ENCODE measurements around the gene GPX4.

The GPX4 gene

DNA sequence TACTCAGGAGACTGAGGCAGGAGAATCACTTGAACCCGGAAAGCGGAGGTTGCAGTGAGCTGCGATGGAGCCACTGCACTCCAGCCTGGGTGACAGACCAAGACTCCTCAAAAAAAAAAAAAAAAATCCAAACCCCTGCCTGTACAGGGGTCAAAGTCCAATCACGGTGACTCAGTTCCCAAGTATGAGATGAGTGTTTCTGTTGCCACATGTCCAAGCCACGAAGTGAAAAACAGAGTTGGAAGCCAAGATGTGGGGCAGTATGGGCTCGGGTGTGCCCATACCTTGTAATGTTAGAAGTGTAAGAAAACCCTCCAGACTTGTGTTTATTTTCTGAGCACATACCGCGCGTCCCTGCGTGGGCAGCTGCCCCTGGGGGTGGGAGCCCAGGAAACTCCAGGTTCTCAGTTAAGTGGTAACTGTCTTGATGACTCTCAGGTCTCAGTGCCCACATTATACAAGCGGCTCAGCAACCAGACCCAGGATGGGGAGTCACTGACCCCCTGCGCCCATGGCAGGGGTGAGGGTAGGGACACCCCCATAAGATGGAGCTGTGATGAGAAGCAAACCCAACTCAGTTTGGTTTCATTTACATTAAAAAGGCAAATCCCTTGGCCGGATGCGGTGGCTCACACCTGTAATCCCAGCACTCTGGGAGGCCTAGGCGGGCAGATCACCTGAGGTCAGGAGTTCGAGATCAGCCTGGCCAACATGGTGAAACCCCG, 1.2 kb upstream of the GPX4 start:
- no peak for DNase-seq (ENCODE audit: low spot score)

DNA sequence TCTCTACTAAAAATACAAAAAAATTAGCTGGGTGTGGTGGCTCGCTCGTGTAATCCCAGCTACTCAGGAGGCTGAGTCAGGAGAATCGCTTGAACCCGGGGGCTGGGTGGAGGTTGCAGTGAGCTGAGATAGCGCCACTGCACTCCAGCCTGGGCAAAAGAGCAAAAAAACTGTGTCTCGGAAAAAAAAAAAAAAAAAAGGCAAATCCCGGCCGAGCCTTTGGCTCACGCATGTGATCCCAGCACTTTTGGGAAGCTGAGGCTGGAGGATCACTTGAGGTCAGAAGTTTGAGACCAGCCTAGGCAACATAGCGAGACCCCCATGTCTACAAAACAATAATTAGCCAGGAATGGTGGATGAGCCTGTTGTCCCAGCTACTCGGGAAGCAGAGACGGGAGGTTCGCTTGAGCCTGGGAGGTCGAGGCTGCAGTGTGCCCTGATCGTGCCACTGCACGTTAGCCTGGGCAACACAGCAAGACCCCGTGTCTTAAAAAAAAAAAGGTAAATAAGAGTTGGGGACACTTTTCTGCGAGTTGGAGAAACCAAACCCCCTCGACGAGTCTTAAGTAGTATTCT, 574 bp upstream of the GPX4 start:
- no peak for DNase-seq (ENCODE audit: low spot score)

DNA sequence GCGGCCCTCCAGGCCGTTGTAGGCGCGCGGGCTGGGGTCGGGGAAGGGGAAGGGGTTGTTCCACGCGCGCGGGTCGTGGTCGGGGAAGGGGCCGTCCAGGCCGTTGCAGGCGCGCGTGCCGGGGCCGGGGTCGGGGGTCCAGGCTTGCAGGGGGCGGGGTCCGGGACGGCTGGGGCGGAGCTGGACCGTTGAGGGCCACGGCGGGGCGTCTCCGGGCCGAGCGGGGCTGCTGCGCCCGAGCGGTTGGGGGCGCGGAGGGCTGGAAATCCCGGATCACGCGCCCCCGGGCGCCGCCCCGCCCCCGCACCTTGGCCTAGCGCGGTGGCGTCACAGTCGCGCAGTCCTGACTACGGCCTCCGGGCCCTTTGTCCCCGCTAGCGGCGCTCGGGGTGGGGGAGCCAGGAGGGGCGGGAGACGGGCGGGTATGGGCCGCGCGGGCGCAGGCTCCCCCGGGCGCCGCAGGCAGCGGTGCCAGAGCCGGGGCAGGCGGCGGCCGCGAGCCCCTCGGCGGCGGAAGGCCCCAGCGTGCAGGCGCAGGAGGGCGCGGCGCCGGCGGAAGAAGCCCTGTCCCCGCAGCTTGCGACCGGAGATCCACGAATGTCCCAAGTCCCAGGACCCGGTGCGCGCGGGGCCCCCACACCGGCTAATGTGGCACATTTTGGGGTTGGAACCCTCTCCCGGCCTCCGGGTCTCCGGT, 665 bp downstream of the GPX4 start:
- DNase-seq (ENCODE audit: low spot score), result peak; percentile 75

DNA sequence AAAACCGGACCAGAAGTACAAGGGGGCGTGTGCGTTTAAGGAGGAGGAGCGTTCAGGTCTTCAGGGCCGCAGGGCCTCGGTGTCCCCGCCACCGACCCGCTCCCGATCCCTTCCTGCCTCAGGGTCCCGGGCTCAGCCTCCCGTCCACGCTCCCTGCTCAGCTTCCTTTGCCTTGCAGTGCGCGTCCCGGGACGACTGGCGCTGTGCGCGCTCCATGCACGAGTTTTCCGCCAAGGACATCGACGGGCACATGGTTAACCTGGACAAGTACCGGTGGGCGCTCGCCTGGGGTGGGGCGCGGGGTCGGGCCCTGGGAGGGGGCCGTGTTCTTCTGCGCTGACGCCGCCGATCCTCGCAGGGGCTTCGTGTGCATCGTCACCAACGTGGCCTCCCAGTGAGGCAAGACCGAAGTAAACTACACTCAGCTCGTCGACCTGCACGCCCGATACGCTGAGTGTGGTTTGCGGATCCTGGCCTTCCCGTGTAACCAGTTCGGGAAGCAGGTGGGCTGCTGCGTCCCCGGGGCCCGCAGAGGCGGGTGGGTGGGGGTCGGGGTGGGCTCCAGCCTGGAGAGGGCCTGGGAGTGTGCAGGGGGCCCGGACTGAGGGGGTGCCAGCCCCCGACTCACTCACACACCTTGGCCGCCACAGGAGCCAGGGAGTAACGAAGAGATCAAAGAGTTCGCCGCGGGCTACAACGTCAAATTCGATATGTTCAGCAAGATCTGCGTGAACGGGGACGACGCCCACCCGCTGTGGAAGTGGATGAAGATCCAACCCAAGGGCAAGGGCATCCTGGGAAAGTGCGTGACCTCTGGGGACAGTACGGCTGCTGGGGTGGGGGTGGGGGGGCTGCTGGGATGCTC, 1.4 kb downstream of the GPX4 start:
- no peak for DNase-seq (ENCODE audit: low spot score)

DNA sequence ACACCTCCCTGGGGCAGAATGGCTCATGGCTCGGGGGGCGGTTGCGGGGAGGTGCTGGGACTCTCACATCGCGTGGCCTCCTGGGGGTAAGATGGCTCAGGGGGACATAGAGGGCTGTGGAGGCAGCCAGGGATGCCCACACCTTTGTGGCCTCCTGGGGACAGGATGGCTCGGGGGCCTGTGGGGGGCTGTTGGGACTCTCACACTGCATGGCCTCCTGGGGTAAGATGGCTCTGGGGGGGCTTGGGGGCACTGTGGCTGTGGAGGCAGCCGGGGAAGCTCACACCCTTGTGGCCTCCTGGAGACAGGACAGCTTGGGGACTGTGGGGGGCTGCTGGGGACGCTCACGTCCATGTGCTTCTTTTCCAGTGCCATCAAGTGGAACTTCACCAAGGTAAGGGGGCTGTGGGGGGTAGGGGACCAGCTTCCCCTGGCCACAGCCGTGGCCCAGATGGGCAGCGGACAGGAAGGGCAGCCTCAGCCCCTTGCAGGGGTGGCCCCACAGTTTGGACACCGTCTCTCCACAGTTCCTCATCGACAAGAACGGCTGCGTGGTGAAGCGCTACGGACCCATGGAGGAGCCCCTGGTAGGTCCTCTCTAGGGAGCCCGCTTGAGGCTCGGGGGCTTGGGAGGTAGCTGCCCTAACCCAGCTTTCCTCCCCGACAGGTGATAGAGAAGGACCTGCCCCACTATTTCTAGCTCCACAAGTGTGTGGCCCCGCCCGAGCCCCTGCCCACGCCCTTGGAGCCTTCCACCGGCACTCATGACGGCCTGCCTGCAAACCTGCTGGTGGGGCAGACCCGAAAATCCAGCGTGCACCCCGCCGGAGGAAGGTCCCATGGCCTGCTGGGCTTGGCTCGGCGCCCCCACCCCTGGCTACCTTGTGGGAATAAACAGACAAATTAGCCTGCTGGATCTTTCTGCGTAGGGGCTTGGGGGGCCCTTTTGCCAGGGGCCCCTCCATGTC, 2.4 kb downstream of the GPX4 start:
- no peak for DNase-seq (ENCODE audit: low spot score)

DNA sequence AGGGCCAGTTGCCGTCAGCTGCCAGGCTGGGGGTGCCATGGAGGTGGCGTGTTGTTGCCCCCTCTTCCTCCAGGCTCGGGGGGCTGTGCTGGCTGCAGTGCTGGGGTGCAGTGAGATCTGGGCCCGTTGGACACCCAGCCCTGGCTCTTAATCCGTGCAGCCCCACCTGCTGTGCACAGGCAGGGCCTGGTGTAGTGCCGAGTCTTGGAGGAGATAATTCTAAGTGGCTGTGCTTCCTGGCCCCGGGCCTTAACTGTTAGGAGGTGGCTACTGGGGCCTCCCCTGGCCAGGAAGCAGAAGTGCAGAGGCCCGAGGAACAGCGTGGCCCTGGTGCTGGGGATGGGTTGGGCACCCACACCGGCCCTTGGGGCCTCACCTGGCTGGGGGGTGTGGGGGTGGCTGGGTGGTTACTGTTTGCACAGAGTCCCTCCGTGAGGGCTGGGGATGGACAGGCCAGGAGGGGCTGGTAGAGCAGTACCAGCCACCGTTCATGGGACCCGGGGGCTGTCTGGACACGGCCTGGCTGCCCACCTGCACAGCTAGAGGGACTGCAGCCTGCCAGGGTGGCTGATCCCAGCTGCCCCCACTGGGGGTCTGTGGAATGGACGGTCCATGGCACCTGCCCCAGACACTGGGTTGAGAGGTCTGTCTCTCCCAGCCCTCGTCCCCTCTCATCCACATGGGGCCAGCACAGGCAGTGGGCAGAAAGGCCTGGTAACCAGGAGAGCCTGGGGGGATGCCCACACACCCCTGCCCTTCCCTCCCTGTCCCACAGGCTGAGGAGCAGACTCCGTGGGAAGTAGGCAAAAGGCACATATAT, 3.3 kb downstream of the GPX4 start:
- no peak for DNase-seq (ENCODE audit: low spot score)

DNA sequence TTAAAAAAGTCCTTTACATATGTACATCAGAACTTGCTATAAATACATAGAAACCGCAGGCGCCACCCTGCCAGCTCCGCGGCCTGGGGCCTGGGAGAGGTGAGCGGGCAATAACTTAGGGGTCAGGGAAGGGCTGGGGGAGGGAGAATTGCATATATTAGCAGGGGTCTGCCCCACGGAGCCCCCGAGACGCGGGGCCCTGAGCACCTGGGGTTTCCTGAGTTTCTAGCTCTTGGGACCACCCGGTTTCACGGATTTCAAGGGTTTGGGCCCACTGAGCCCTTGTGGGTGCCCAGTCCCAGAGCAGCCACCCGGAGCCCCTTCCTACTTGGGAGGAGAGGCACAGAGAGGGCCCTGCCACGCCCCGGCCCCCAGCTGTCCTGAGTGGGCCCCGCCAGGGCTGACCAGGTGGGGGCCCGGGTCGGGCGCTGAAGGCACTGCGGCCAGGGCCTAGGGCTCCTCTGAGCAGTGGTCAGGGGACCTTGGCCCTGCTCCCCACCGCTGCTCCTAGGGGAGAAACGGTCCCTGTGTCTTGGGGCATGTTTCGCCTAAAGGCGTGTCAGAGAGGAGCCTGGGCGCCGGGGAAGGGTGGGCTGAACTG, 4.0 kb downstream of the GPX4 start:
- no peak for DNase-seq (ENCODE audit: low spot score)

DNA sequence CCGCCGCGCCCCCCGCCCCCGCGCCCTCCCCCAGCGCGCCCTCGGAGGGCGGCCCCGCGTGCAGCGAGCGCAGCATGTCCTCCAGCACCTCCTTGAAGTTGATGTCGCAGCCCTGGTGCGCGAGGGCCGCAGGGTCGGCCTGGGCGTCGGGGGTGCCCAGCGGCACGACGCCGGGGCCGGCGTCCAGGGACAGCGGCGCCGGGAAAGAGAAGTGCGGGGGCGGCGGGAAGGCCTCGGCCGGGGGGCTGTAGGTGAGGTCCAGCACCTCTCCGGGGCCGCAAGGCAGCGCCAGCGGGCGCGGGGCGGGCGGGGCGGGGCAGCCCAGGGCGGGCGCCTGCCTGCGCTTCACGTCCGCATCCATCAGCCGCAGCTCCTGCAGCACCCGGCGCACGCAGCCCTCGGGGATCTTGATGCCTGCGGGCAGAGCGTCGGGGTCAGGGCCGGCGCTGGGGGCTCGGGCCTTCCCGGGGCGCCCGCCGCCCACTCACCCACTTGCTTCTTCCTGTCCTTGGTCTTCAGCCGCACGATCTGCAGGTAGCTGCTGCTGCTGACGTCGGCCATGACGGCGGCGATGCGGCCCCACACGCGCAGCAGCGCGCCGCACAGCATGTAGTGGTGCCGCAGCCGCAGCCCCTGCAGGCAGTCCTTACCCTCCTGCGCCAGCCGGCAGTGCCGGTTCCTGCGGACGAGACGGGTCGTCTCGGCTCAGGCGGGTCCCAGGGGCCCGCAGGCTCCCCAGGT, 4.7 kb downstream of the GPX4 start:
- DNase-seq (ENCODE audit: low spot score), result no peak

DNA sequence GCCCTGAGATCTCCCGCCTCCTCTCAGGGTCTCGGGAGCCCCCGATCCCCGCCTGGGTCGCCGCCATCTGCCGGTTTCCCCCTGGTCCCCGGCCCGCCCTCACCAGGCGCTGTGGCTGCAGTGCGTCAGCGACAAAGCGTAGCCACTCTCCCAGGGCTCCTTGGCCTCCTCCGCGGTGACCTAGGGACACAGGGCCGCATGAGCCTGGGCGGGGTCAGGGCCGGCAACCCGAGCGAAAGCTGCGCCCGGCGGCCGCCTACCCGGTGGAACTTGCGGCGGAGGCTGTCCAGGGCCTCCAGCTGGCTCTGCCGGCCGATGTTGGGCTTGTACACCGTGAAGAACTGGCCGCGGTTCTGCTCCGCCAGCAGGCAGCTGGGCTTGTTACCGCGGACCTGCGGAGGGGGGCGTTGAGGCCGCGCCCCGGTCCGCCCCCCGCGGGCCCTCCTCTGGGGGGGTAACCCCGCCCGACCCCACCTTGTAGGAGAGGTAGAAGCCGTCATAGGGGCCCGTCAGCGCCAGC, 5.3 kb downstream of the GPX4 start:
- DNase-seq (ENCODE audit: low spot score), result no peak

DNA sequence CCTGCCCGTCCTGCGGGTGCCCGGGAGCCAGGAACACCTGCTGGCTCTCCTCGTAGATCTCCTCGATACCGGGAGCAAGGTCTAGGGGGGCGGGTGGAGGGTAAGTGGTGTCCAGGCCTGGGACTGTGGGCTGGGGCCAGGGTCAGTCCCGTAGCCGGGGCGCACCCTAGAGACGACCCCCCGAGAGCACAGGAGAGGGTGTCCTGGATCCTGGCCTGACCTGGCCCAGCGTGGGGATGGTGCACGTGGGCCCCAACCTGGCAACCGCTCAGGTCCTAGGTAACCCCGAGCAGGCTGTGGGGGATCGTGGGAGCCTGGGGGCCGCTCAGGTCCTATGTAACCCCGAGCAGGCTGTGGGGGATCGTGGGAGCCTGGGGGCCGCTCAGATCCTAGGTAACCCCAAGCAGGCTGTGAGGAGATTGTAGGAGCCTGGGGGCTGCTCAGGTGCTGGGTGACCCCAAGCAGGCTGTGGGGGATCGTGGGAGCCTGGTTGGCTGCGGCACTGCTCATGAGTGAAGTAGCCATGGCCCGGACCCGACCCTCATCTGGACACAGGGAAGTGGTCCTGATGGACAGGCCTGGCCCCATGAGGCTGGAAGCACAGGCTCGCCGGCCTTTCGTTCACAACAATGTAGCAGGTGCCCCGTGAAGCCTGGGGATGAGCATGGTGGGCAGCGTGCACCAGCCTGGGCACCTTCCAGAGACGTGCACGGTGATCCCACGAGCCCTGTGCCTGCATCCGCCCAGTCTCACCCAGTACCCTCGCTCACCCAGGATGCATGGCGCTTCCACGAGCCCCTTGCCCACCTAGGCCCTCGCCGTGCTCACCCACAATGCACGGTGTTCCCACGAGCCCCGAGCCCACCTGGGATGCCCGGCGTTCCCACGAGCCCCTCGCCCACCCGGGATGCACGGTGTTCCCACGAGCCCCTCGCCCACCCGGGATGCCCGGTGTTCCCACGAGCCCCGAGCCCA, 6.2 kb downstream of the GPX4 start:
- no peak for DNase-seq (ENCODE audit: low spot score)

DNA sequence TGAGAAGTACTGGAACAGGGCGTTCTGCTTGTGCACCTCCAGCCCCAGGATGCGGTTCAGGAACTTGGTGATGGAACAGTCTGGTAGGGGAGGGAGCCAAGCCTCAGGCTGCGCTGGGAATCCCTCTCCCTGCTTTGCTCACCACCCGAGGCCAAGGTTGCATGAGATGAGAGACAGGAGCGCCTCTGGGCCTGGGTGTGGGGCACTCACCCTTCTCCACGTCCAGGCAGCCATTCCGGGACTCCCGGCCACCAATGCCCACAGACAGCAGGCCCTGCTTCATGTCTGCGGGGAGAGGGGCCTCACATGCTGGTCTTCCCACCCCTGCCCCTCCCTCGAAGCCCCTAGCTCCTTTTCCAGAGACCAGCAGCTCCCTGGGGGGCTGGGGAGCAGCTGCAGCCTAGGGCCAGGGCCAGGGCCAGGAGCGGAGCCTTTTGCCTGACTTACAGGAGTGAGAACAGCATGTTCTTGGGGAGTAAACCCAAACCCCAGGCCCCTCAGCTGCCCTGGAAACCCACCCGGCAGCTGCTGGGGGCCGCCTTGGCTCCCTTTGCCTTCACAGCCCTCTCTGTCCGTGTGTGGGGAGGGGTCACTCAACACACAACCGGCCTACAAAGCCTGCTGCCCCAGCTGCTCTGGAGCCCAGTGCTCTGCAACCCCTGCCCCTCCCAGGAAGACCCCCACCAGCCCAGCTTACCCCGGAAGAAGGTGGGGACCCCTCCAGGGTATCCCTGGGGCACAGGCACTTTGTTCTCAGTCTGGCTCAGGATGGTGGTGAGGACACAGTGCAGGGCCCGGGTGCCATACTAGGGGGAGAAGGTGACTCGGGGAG, 7.2 kb downstream of the GPX4 start:
- DNase-seq (ENCODE audit: low spot score), result no peak

DNA sequence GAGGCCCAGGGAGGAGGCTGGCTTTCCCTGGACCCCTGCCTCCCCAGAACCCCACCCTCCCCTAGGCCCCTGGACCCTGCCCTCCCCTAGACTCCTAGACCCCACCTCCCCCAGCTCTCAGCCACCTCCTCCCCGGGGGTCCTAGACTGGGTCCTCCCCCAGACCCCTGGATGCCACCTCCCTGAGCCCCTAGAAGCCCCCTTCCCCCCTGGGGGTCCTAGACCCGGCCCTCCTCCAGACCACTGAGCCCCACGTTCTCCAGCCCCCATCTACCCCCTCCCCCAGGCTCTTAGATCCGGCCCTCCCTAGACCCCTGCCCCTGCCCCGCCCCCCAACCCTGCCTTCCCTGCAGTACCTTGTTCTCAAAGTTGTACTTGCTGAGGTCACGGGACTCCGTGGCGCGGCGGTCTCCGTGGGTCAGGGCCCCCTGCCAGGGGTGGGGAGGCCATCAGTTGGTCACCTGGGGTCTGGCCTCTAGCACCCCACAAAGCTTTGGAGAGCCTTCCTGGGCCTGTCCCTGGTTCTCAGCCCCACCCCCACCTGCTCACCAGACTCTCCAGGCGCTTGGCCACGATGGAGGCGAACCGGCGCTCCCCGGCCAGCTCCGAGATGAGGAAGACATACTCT, 8.0 kb downstream of the GPX4 start:
- no peak for DNase-seq (ENCODE audit: low spot score)

DNA sequence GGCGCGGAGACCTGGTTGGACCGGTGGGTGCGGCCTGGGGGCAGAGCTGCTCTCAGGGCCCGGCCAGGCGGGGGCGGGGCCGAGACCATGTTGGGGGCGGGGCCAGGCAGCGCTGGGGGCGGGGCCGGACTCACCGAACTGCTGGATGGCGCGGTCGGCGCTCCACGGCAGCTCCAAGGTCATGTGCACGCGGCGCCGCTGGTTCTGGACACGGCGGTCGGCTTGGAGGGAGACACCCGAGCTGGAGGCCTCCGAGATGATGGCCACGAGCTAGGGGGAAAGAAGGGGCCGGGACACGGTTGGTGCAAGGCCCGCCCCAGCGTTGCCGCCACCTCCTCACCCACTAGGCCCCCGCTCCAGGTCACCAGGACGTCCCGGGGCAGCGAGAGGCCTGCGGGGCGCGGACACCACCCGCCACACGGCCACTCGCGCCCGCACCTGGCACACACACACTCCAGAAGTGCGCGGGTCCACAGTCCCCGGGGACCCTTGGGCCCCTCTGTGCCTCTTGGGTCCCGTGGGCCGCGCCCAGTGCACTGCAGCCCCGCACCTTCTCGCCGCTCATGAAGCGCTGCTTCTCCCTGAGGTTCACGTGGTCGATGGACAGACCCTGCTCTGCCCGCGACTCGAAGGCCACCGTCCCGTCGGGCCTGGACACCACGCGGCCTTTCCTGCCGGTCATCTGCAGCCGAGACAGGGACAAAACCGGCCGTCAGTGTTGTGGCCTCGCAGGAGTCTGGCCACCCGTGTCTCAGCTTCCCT, 8.7 kb downstream of the GPX4 start:
- no peak for DNase-seq (ENCODE audit: low spot score)

DNA sequence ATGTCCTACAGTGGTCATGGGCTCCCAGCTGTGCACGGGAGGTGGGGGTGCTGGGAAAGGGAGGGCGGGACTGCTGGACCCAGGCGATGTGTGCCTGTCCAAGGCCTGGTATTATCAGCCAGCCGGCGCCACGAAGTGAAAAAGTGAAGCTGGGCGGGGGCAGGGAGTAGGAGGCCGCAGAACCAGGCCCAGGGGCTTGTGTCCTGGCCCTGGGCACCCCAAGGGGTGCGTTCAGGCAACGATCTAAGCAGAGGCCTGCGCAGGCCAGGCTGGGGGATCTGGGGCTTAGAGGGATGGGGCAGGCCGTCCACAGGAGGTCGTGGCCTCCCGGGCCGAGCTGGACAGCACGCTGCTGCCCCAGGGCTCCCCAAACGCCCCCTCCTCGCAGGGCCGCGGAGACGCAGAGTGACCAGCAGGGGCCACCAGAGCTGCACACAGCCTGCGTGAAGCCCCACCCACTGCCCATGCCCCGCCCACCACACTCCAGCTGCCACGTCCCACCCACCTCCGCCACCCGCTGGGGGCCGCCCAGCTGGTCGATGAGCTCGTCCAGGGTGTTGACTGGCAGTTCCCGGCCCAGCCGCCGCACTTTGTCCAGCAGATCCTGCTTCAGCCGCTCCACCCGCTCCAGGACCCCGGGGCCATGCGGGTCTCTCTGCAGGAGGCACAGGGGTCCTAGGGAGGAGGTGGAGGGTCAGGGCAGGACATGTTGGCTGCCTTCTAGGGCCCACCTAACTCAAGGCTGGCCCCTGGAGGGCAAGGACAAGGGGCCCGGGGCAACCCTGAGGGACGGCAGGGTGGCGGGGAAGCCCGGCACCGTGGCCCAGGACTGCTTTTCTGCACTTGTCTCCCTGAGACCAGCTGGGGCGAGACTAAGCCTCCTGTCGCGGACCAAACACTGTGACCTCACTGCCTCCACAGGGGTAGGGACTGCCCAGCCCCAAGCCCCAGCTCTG, 9.5 kb downstream of the GPX4 start:
- peak; percentile 93 for DNase-seq (ENCODE audit: low spot score)

Measured in globus pallidus (tissue), 1 donor.